ENCODE data around the gene RARA. TPM values are rescaled to one million over a fixed set of nuclear protein-coding genes. Genes with fewer than 3 reads are reported as not detected.
A peak's percentile ranks its signal among the peaks of the same experiment; 100 is the strongest.

Gene RARA
- total RNA-seq, 2 donors from 2014 or later, result 43.7 to 61.9 TPM

GRCh38 chr17:40325156-40326013, 16.4 kb downstream of the RARA start:
- Mint-ChIP-seq H3K36me3 (ENCODE audit: low read depth) (peaks cover 65% of the 10 kb centered on the region), H3K27me3 (no peaks in the 10 kb centered on the region), H3K27ac (peak overlapping the region; percentile 100), H3K9me3 (no peaks in the 10 kb centered on the region), H3K4me1 (peaks cover 54% of the 10 kb centered on the region), H3K4me3 (peak overlapping the region; percentile 98)
- peak; percentile 38 for ATAC-seq (replicated peaks)

GRCh38 chr17:40326014-40326831, 17.2 kb downstream of the RARA start:
- ATAC-seq (replicated peaks), result peak; percentile 48
- peaks cover 66% of the 10 kb centered on the region for H3K36me3 Mint-ChIP-seq (ENCODE audit: low read depth)
- peak overlapping the region; percentile 98 for H3K4me3 Mint-ChIP-seq
- H3K27me3 Mint-ChIP-seq, result no peaks in the 10 kb centered on the region
- H3K4me1 Mint-ChIP-seq, result peaks cover 54% of the 10 kb centered on the region
- peak overlapping the region; percentile 100 for H3K27ac Mint-ChIP-seq
- no peaks in the 10 kb centered on the region for H3K9me3 Mint-ChIP-seq

GRCh38 chr17:40326832-40327199, 17.8 kb downstream of the RARA start:
- Mint-ChIP-seq H3K27ac (peak overlapping the region; percentile 100), H3K27me3 (no peaks in the 10 kb centered on the region), H3K4me1 (peaks cover 56% of the 10 kb centered on the region), H3K4me3 (peak overlapping the region; percentile 98), H3K9me3 (no peaks in the 10 kb centered on the region), H3K36me3 (ENCODE audit: low read depth) (peaks cover 66% of the 10 kb centered on the region)
- no peak for ATAC-seq (replicated peaks)

- Mint-ChIP-seq H3K36me3 (ENCODE audit: low read depth) (peaks cover 64% of the 10 kb centered on the region), H3K27ac (peak overlapping the region; percentile 100), H3K4me1 (peaks cover 54% of the 10 kb centered on the region), H3K4me3 (peak overlapping the region; percentile 98), H3K27me3 (no peaks in the 10 kb centered on the region), H3K9me3 (no peaks in the 10 kb centered on the region)
- ATAC-seq (replicated peaks), result no peak
These were observed 18.3 kb downstream of the RARA start for GRCh38 chr17:40327244-40327729.

GRCh38 chr17:40327735-40328385, 18.9 kb downstream of the RARA start:
- H3K36me3 Mint-ChIP-seq (ENCODE audit: low read depth), result peaks cover 64% of the 10 kb centered on the region
- peaks cover 59% of the 10 kb centered on the region for H3K4me1 Mint-ChIP-seq
- no peak for ATAC-seq (replicated peaks)
- peak overlapping the region; percentile 100 for H3K27ac Mint-ChIP-seq
- no peaks in the 10 kb centered on the region for H3K9me3 Mint-ChIP-seq
- peak overlapping the region; percentile 98 for H3K4me3 Mint-ChIP-seq
- H3K27me3 Mint-ChIP-seq, result no peaks in the 10 kb centered on the region

GRCh38 chr17:40328386-40328766, 19.4 kb downstream of the RARA start:
- H3K36me3 Mint-ChIP-seq (ENCODE audit: low read depth), result peaks cover 64% of the 10 kb centered on the region
- peak overlapping the region; percentile 98 for H3K4me3 Mint-ChIP-seq
- H3K4me1 Mint-ChIP-seq, result peaks cover 55% of the 10 kb centered on the region
- H3K27me3 Mint-ChIP-seq, result no peaks in the 10 kb centered on the region
- no peak for ATAC-seq (replicated peaks)
- H3K9me3 Mint-ChIP-seq, result no peaks in the 10 kb centered on the region
- peak overlapping the region; percentile 27 for H3K27ac Mint-ChIP-seq

GRCh38 chr17:40329839-40330794, 21.1 kb downstream of the RARA start:
- peak overlapping the region; percentile 98 for H3K4me3 Mint-ChIP-seq
- H3K27me3 Mint-ChIP-seq, result no peaks in the 10 kb centered on the region
- peaks cover 62% of the 10 kb centered on the region for H3K4me1 Mint-ChIP-seq
- peak; percentile 10 for ATAC-seq (replicated peaks)
- H3K9me3 Mint-ChIP-seq, result no peaks in the 10 kb centered on the region
- peak overlapping the region; percentile 73 for H3K27ac Mint-ChIP-seq
- H3K36me3 Mint-ChIP-seq (ENCODE audit: low read depth), result peaks cover 70% of the 10 kb centered on the region

GRCh38 chr17:40330850-40331470, 22.0 kb downstream of the RARA start:
- Mint-ChIP-seq H3K4me1 (peaks cover 56% of the 10 kb centered on the region), H3K27ac (peak overlapping the region; percentile 73), H3K36me3 (ENCODE audit: low read depth) (peaks cover 73% of the 10 kb centered on the region), H3K4me3 (peak overlapping the region; percentile 98), H3K9me3 (no peaks in the 10 kb centered on the region), H3K27me3 (no peaks in the 10 kb centered on the region)
- ATAC-seq (replicated peaks), result no peak

- Mint-ChIP-seq H3K4me3 (peak overlapping the region; percentile 98), H3K27me3 (no peaks in the 10 kb centered on the region)
These were observed 23.0 kb downstream of the RARA start for GRCh38 chr17:40331743-40332641.

GRCh38 chr17:40333781-40334448, 24.9 kb downstream of the RARA start:
- peaks cover 50% of the 10 kb centered on the region for H3K36me3 Mint-ChIP-seq (ENCODE audit: low read depth)
- H3K4me3 Mint-ChIP-seq, result peak overlapping the region; percentile 7

More at GRCh38 chr17:40331743-40332641, 23.0 kb downstream of the RARA start:
- ATAC-seq (replicated peaks), result no peak
- H3K27ac Mint-ChIP-seq, result peak overlapping the region; percentile 73
- H3K9me3 Mint-ChIP-seq, result no peaks in the 10 kb centered on the region
- peaks cover 65% of the 10 kb centered on the region for H3K36me3 Mint-ChIP-seq (ENCODE audit: low read depth)
- H3K4me1 Mint-ChIP-seq, result peaks cover 50% of the 10 kb centered on the region

GRCh38 chr17:40335620-40336019, 26.6 kb downstream of the RARA start:
- no peak for ATAC-seq (replicated peaks)
- Mint-ChIP-seq H3K27me3 (no peaks in the 10 kb centered on the region), H3K4me3 (no peak overlapping the region), H3K36me3 (ENCODE audit: low read depth) (peaks cover 56% of the 10 kb centered on the region), H3K9me3 (no peaks in the 10 kb centered on the region), H3K4me1 (peaks cover 44% of the 10 kb centered on the region), H3K27ac (no peak overlapping the region)

More at GRCh38 chr17:40333781-40334448, 24.9 kb downstream of the RARA start:
- no peak for ATAC-seq (replicated peaks)
- Mint-ChIP-seq H3K27me3 (no peaks in the 10 kb centered on the region), H3K4me1 (peaks cover 43% of the 10 kb centered on the region), H3K27ac (peak overlapping the region; percentile 23), H3K9me3 (no peaks in the 10 kb centered on the region)

- ATAC-seq (replicated peaks), result no peak
- H3K9me3 Mint-ChIP-seq, result no peaks in the 10 kb centered on the region
- peak overlapping the region; percentile 84 for H3K27ac Mint-ChIP-seq
- peaks cover 47% of the 10 kb centered on the region for H3K36me3 Mint-ChIP-seq (ENCODE audit: low read depth)
- peaks cover 38% of the 10 kb centered on the region for H3K4me1 Mint-ChIP-seq
- no peaks in the 10 kb centered on the region for H3K27me3 Mint-ChIP-seq
- H3K4me3 Mint-ChIP-seq, result peak overlapping the region; percentile 54
These were observed 28.4 kb downstream of the RARA start for GRCh38 chr17:40337351-40337750.
